Heart left ventricle (tissue), 16 donors: ENCODE results near the gene HSD11B2. TPM values are rescaled to one million over a fixed set of nuclear protein-coding genes. Genes with fewer than 3 reads are reported as not detected.
A peak's percentile ranks its signal among the peaks of the same experiment; 100 is the strongest.

ENCODE experiments used
- ATAC-seq, 4 donors: fragments of 200-7000 bp; cut with Tn5 transposase; one replicate each; pipeline ENCODE4 v1.9.1; 2020 to 2022; ENCODE audit warnings: moderate library complexity in 4 of 4, mild to moderate bottlenecking in 3 of 4, moderate number of reproducible peaks in 1 of 4
- DNase-seq, 5 donors: peaks; one replicate each; pipeline ENCODE4 v3.0.0-alpha.2; 2020
- H3K27ac ChIP-seq, 12 donors: fragments of 200-600 bp; sonication (generic) in 4 of 12; one replicate each; pipeline versions ENCODE4 v1.5.0 to v1.8.0; 2016 to 2022; ENCODE audit warnings: mild to moderate bottlenecking in 2 of 12
- H3K27me3 ChIP-seq, 9 donors: fragments of 200-600 bp; sonication (generic) in 2 of 9; one replicate each; pipeline versions ENCODE4 v1.5.1 to v1.8.0; 2016 to 2022; ENCODE audit warnings: mild to moderate bottlenecking in 3 of 9
- H3K36me3 ChIP-seq, 9 donors: fragments of 200-600 bp; sonication (generic) in 2 of 9; one replicate each; pipeline versions ENCODE4 v1.5.0 to v1.8.0; 2018 to 2022; ENCODE audit warnings: mild to moderate bottlenecking in 2 of 9
- H3K4me1 ChIP-seq, 12 donors: fragments of 200-600 bp; sonication (generic) in 4 of 12; one replicate each; pipeline versions ENCODE4 v1.5.0 to v1.8.0; 2016 to 2022; ENCODE audit warnings: mild to moderate bottlenecking in 3 of 12
- H3K4me3 ChIP-seq, 12 donors: fragments of 200-600 bp; sonication (generic) in 4 of 12; one replicate each; pipeline versions ENCODE4 v1.5.0 to v1.8.0; 2017 to 2022; ENCODE audit warnings: mild to moderate bottlenecking in 9 of 12, moderate library complexity in 4 of 12
- H3K9me3 ChIP-seq, 12 donors: fragments of 200-600 bp; sonication (generic) in 4 of 12; one replicate each; pipeline versions ENCODE4 v1.5.0 to v1.8.0; 2016 to 2022; ENCODE audit warnings: mild to moderate bottlenecking in 1 of 12
- POLR2A ChIP-seq, 2 donors: fragments of 450-650 bp; IDR thresholded peaks; one replicate each; pipeline ENCODE4 v1.6.1; 2017; ENCODE audit warnings: antibody characterized with exemption in 2 of 2, mild to moderate bottlenecking in 2 of 2, moderate library complexity in 2 of 2
- WGBS, 4 donors: extraction: QIAGEN DNeasy Blood & Tissue Kit in 2 of 4; methylation state at CpG; one replicate each; pipeline versions ENCODE4 v1.1.5 to v1.1.7; 2013 to 2018; 5-methylcytosine and 5-hydroxymethylcytosine counted together
- intact Hi-C, 10 donors: fragments of 100-400 bp; cut with DNase I; formaldehyde crosslinking; loops; one replicate each; pipeline versions ENCODE4 v1.11.1 to v1.14.2; 2022
- polyA plus RNA-seq, 2 donors: library from polyadenylated mRNA; stranded (reverse); fragments of 200-250 nt; gene quantifications; one replicate each; pipeline ENCODE4 v1.2.3, GENCODE V29; 2013
- total RNA-seq, 9 donors: library from RNA; depleted of rRNA in 2 of 9; stranded (reverse); fragments of >200 nt in 2 of 9; fragmentation: NEBNext Ultra II Directional in 3 of 9; extraction: Animal tissue kit (Norgen Biotek cat#: 25700) in 3 of 9; gene quantifications; one replicate each; pipeline versions ENCODE4 v1.1.0 to v1.2.4, GENCODE V29; 2016 to 2023
- TF ChIP-seq, protein P1 (sequence below), 12 donors: fragments of 200-600 bp; sonication (generic) in 4 of 12; IDR thresholded peaks; one replicate each; pipeline versions ENCODE4 v1.5.0 to v1.8.0; 2018 to 2022; ENCODE audit warnings: antibody characterized with exemption in 12 of 12, mild to moderate bottlenecking in 5 of 12
- donor health status: ischemic (EF 13 %, LVEDD 7.1; RV severe dilation, severe dysfunction).
- donor health status: healthy with polysubstance abuse.
- donor health status: DM: no; HTN: yes; CAD: no.
- donor health status: DM: no; HTN: no; CAD: no.
- donor health status: ischemic (EF 25% LVEDD 6.9; RV normal size, moderate dysfunction).
- donor health status: ischemic (EF 25% LVEDD 5.7; RV mildly dilated, moderate dysfunction).
- donor health status: healthy.
- donor health status: DM: yes; HTN: yes; CAD: no.
- donor health status: ischemic (EF 35%, LVEDD 5.7; RV mildly dilated, moderate dysfunction).
- donor health status: nonischemic (EF 11% LVEDD 7.7; RV severe dilation, severe dysfunction).
- donor health status: DM: yes; HTN: yes; CAD: no.
- donor health status: PGD.
- donor health status: ischemic (EF 29% LVEDD 5.4; RV normal size, mild dysfunction).
- donor health status: nonischemic (EF 23%, LVEDD 6.1; RV moderate dilation, normal function).

HSD11B2 gene
- total and polyA plus RNA-seq, 11 donors, result 0.15 to 1.00 (median 0.39) TPM; not detected in 1

- Histone ChIP-seq H3K36me3 (peaks cover 0 to 29% (median 19%) of the 10 kb centered on the region in 9 donors), H3K4me3 (no peak overlapping the region), H3K4me1 (peaks cover 24 to 72% (median 55%) of the 10 kb centered on the region in 12 donors), H3K9me3 (no peaks in the 10 kb centered on the region), H3K27ac (peak overlapping the region in 9 of 12 donors; percentile 21 to 79 (median 70)), H3K27me3 (no peaks in the 10 kb centered on the region)
- ATAC-seq (peak; percentile 8 to 67 (median 54)), DNase-seq (peak; percentile 54 to 88 (median 79))
- 16 to 46% (median 38%) methylated on average over 4 to 6 of the region's 6 CpGs for WGBS, 4 donors
- intact Hi-C loops, result no loop called here
- TF ChIP-seq, protein P1, sequence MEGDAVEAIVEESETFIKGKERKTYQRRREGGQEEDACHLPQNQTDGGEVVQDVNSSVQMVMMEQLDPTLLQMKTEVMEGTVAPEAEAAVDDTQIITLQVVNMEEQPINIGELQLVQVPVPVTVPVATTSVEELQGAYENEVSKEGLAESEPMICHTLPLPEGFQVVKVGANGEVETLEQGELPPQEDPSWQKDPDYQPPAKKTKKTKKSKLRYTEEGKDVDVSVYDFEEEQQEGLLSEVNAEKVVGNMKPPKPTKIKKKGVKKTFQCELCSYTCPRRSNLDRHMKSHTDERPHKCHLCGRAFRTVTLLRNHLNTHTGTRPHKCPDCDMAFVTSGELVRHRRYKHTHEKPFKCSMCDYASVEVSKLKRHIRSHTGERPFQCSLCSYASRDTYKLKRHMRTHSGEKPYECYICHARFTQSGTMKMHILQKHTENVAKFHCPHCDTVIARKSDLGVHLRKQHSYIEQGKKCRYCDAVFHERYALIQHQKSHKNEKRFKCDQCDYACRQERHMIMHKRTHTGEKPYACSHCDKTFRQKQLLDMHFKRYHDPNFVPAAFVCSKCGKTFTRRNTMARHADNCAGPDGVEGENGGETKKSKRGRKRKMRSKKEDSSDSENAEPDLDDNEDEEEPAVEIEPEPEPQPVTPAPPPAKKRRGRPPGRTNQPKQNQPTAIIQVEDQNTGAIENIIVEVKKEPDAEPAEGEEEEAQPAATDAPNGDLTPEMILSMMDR (IDR thresholded peaks at IDR 0.05), result peak; percentile 18 to 62 (median 46)
- no peak for TF ChIP-seq POLR2A (IDR thresholded peaks at IDR 0.05)
These were observed 25.6 kb downstream of the HSD11B2 start for GRCh38 chr16:67456391-67457081.

- Histone ChIP-seq H3K27me3 (no peaks in the 10 kb centered on the region), H3K27ac (peak overlapping the region; percentile 19 to 81 (median 70)), H3K36me3 (peaks cover 0 to 18% (median 8%) of the 10 kb centered on the region in 9 donors), H3K9me3 (no peaks in the 10 kb centered on the region), H3K4me3 (no peak overlapping the region), H3K4me1 (peaks cover 24 to 76% (median 64%) of the 10 kb centered on the region in 12 donors)
- WGBS, 4 donors, result 58 to 66% (median 64%) methylated on average over 5 to 7 of the region's 7 CpGs
- ATAC-seq, result no peak
- intact Hi-C loops, result no loop called here
- TF ChIP-seq, protein P1 (IDR thresholded peaks at IDR 0.05), result no peak
- no peak for TF ChIP-seq POLR2A (IDR thresholded peaks at IDR 0.05)
- DNase-seq, result no peak
These were observed 26.7 kb downstream of the HSD11B2 start for GRCh38 chr16:67457611-67458010.

GRCh38 chr16:67458121-67458641, 27.3 kb downstream of the HSD11B2 start:
- peak overlapping the region; percentile 29 to 81 (median 70) for H3K27ac ChIP-seq
- WGBS, 4 donors, result 56 to 76% (median 70%) methylated on average over 2 to 6 of the region's 6 CpGs
- peak in 3 of 4 donors; percentile 29 to 34 (median 31) for ATAC-seq

More at GRCh38 chr16:67458121-67458641, 27.3 kb downstream of the HSD11B2 start:
- Histone ChIP-seq H3K36me3 (peaks cover 0 to 12% (median 3%) of the 10 kb centered on the region in 9 donors), H3K27me3 (no peaks in the 10 kb centered on the region), H3K9me3 (no peaks in the 10 kb centered on the region), H3K4me1 (peaks cover 24 to 82% (median 69%) of the 10 kb centered on the region in 12 donors), H3K4me3 (no peak overlapping the region)
- peak in 2 of 5 donors; percentile 45 to 63 for DNase-seq
- TF ChIP-seq, protein P1 (IDR thresholded peaks at IDR 0.05), result no peak
- TF ChIP-seq POLR2A (IDR thresholded peaks at IDR 0.05), result no peak
- intact Hi-C loops, result no loop called here
